BLaER1 (cell line): ENCODE results near the gene MYMK.

ENCODE experiments used
- H3K27ac ChIP-seq: shearing (Covaris generic); formaldehyde crosslinking; 2 replicates; pipeline ENCODE4 v1.8.1; 2022
- H3K27me3 ChIP-seq: shearing (Covaris generic); formaldehyde crosslinking; 2 replicates; pipeline ENCODE4 v1.8.1; 2022
- H3K36me3 ChIP-seq: shearing (Covaris generic); formaldehyde crosslinking; 2 replicates; pipeline ENCODE4 v1.8.1; 2022
- H3K4me1 ChIP-seq: shearing (Covaris generic); formaldehyde crosslinking; 2 replicates; pipeline ENCODE4 v1.8.1; 2022
- H3K4me2 ChIP-seq: shearing (Covaris generic); formaldehyde crosslinking; 2 replicates; pipeline ENCODE4 v1.8.1; 2022
- H3K4me3 ChIP-seq: shearing (Covaris generic); formaldehyde crosslinking; 2 replicates; pipeline ENCODE4 v1.8.1; 2022
- H3K9ac ChIP-seq: shearing (Covaris generic); formaldehyde crosslinking; 2 replicates; pipeline ENCODE4 v1.8.1; 2022
- H3K9me3 ChIP-seq: shearing (Covaris generic); formaldehyde crosslinking; 2 replicates; pipeline ENCODE4 v1.8.1; 2022
- H4K20me1 ChIP-seq: shearing (Covaris generic); formaldehyde crosslinking; 2 replicates; pipeline ENCODE4 v1.8.1; 2022
- Cebpa-rat ChIP-seq: shearing (Covaris generic); IDR thresholded peaks from 2 replicates; pipeline ENCODE4 v1.8.1; 2022

MYMK gene

DNA sequence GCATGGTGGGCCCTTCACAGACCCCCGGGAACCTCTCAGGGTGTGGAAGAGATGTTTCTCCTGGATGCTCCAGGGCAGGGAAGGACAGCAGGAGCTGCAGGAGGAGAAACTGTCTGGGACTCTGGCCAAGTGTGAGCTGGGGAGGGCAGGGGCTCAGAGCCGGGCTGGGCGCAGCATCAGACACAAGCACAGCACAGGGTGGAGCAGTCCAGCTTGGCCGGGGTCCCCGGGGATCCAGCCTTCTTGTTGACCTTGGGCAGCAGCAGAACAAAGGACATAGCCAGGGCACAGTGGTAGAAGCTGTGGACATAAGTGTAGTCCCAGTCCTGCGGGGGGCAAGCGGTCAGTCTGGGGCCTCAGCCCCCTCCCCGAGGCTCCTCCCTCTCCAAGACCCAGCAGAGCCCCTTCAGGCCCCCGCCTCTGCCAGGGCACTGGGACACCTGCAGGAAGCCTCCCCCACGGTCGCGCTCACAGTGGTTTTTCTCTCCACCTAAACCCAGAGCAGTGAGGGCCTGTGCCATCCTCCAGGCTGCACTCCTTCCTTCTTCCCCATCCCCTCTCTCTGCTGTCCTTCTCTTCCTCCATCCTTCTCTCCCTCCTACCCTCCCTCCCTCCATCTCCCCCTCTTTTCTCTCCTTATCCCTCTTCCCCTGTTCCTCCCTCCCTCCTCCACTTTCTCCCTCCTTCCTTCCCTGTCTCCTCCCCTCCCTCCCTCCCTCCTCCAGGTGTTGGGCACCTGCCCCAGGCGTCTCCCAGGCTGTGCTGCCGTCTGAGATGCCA, 10.1 kb downstream of the MYMK start:
- H3K27me3 ChIP-seq = no peaks in the 10 kb centered on the region
- H4K20me1 ChIP-seq = no peaks in the 10 kb centered on the region
- no peak for TF ChIP-seq Cebpa-rat
- H3K27ac ChIP-seq = no peak overlapping the region
- H3K4me2 ChIP-seq = peak overlapping the region; percentile 36; the same call in 1 of the 2 replicates
- no peaks in the 10 kb centered on the region for H3K9me3 ChIP-seq
- H3K36me3 ChIP-seq = no peaks in the 10 kb centered on the region
- no peak overlapping the region for H3K4me3 ChIP-seq
- peaks cover 11% of the 10 kb centered on the region for H3K4me1 ChIP-seq
- no peak overlapping the region for H3K9ac ChIP-seq

DNA sequence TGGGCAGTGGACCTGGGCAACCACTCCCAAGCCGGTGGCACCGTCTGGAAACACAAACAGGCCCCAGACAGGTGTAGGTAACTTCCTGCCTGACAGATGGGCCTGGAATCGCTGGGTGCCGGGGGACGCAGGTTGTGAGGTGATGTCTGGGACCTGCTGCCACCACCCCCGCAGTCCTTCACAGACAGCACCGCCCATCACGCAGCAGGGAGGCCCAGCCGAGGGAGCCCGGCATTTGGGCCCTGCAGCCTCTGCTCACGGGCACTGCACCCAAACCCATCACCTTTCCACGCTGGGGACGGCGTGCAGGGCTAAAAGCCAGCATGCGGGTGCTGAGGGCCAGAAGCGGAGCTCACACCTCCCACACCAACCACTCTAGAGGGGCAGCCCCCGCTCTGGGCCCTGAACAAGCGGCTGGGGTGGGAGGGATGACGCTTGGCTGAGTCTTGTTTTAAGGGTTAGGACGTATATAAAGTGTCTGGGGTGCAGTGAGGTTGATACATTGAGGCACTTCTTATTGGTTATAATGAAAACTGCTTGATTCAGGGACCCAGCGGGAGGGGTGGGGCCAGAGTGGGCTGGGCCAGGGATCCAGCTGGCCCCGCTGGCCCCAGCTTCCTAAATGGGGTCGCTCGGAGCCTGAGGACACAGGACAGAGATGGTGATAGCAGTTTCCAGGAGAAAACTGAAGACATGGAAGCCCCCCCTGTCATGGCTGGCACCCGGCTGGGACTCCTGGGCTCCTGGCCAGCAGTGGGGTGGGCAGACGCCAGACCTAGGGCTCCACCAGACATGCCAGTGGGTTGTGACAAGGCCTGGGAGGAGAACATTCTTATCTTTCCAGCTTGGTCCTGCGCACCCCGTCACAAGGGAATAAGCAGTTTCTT, 11.3 kb downstream of the MYMK start:
- Histone ChIP-seq H3K4me2 (no peak overlapping the region), H3K27ac (no peak overlapping the region), H3K27me3 (no peaks in the 10 kb centered on the region), H3K36me3 (no peaks in the 10 kb centered on the region), H3K9me3 (no peaks in the 10 kb centered on the region), H3K4me3 (no peak overlapping the region), H3K9ac (no peak overlapping the region), H4K20me1 (no peaks in the 10 kb centered on the region), H3K4me1 (peaks cover 21% of the 10 kb centered on the region)
- TF ChIP-seq Cebpa-rat = no peak

DNA sequence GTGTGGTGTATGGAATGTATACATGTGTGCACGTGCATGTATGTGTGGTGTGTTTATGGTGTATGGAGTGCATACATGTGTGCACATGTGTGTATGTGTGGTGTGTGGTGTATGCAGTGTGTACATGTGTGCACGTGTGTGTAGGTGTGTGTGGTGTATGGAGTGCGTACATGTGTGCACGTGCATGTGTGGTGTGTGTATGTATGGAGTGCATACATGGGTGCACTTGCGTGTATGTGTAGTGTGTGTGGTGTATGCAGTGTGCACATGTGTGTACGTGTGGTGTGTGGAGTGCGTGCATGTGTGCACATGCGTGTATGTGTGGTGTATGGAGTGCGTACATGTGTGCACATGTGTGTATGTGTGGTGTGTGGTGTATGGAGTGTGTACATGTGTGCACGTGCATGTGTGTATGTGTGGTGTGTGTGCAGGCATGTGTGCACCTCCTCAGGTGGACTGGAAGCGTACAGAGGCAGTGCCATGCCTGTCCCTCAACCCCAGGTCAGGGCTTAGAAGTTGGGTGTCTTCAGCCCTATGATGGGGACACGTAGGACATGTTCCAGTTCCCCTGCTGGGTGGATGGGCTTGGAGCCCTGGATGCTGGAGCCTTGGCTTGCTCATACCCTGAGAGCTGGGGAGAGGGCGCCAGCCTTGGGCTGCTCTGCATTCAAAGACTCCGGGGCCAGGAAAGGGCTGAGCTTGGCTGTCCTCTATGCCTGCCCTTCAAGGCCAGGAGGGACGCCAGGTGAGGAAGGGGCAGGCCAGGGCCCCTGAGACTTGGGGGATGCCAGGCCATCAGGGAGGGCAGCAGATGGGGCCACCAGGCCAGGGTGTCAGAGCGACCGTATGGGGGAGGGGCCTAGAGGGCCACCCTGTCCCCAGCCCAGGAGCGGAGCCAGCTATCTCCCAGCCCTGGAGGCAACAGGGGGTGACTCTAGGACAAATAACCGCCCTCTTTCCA, 12.2 kb downstream of the MYMK start:
- no peak overlapping the region for H3K27ac ChIP-seq
- no peaks in the 10 kb centered on the region for H3K9me3 ChIP-seq
- H3K4me3 ChIP-seq = no peak overlapping the region
- H3K4me1 ChIP-seq = peaks cover 21% of the 10 kb centered on the region
- TF ChIP-seq Cebpa-rat = no peak
- no peaks in the 10 kb centered on the region for H4K20me1 ChIP-seq
- H3K9ac ChIP-seq = no peak overlapping the region
- H3K36me3 ChIP-seq = no peaks in the 10 kb centered on the region
- no peak overlapping the region for H3K4me2 ChIP-seq
- no peaks in the 10 kb centered on the region for H3K27me3 ChIP-seq

DNA sequence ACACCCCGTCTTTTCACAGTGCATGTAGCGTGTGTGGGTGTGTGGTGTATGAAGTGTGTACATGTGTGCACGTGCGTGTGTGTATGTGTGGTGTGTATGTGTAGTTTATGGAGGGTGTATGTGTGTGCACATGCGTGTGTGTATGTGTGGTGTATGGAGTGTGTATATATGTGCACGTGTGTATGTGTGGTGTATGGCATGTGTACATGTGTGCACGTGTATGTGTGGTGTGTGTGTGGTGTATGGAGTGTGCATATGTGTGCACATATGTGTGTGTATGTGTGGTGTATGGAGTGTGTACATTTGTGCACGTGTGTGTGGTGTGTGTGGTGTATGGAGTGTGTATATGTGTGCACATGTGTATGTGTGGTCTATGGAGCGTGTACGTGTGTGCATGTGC, 13.2 kb downstream of the MYMK start:
- Histone ChIP-seq H3K4me2 (no peak overlapping the region), H4K20me1 (no peaks in the 10 kb centered on the region), H3K4me1 (peaks cover 21% of the 10 kb centered on the region), H3K4me3 (no peak overlapping the region), H3K27ac (no peak overlapping the region), H3K9me3 (no peaks in the 10 kb centered on the region), H3K36me3 (no peaks in the 10 kb centered on the region), H3K9ac (no peak overlapping the region), H3K27me3 (no peaks in the 10 kb centered on the region)
- TF ChIP-seq Cebpa-rat = no peak

DNA sequence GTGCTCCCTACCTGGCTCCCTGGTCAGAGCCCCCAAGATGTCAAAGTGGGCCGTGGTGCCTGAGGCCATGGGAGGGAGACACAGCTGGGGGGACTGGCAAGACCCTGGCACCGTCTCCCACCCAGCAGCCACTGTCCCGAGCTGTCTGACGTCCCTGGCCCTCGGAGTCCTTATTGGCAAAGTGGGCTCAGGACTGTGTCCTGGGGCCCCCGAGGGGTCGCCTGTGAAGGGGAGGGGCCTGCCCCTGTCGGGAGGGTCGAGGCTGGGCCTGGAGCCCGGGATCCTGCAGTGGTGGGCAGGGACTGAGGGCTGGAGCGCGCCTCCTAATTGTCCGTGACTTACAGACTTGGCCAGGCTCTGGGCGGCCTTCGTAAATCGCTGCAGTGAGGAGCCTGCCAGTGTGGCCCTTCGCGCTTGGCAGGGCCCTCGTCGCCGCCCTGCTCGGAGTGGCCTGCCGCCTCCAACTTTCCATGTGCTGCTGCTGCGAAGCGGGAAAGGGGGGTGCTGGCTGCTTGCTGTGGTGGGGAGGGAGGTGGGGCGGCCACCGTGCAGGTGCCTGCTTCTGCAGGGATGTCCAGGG, 13.7 kb downstream of the MYMK start:
- H3K27ac ChIP-seq = no peak overlapping the region
- TF ChIP-seq Cebpa-rat = no peak
- no peaks in the 10 kb centered on the region for H3K27me3 ChIP-seq
- H3K36me3 ChIP-seq = no peaks in the 10 kb centered on the region
- H3K4me3 ChIP-seq = no peak overlapping the region
- H3K4me1 ChIP-seq = peaks cover 21% of the 10 kb centered on the region
- no peaks in the 10 kb centered on the region for H4K20me1 ChIP-seq
- no peaks in the 10 kb centered on the region for H3K9me3 ChIP-seq
- H3K4me2 ChIP-seq = no peak overlapping the region
- no peak overlapping the region for H3K9ac ChIP-seq

DNA sequence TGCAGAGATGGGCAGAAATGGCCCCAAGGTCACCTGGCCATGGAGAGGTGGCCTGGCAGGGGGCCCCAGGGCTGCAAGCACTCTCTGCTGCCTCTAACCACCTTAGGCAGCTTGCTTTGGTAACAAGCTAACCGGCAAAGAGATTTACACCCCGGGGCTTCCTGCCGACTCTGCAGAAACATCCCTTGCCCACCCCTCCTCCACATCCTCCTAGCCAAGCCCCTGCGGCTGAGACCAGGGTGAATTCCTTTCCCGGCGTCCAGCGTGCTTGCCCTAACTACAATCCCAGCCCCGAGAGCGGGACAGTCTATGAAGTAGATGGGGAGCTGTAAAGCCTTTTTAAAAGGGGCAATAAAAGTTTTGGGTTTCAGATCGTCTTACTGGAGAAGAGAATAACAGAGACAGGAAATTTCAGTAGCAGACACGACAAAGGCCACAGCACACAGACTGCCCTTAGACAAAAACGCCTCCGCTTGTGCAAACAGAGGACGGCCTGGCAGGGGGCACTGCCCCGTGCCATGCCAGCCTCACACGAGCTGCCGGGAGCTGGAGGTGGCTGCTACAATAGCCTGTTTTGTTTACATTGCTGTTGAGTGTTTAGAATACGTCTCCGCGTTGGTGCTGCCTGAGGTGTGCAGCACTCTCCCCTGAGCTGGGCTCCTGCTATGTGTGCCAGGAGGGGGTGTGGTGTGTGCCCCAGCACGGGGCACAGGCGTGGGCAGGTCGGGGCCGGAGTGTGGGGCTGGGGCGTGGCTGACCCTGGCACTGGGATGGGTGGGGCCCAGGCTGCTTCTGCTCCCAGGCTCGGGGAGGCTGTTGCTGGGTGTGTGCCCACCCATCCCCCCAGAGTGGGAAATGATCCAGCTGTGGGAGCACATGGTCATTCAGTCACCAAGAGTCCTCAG, 15.3 kb downstream of the MYMK start:
- no peaks in the 10 kb centered on the region for H3K27me3 ChIP-seq
- peak overlapping the region; percentile 52 for H3K4me2 ChIP-seq
- H3K4me1 ChIP-seq = peaks cover 24% of the 10 kb centered on the region
- no peaks in the 10 kb centered on the region for H3K9me3 ChIP-seq
- H3K36me3 ChIP-seq = no peaks in the 10 kb centered on the region
- no peak for TF ChIP-seq Cebpa-rat
- no peak overlapping the region for H3K4me3 ChIP-seq
- H3K27ac ChIP-seq = peak overlapping the region; percentile 2; the same call in 1 of the 2 replicates
- H3K9ac ChIP-seq = 0 out of 2 replicates have a peak overlapping the region, but pooled peaks have one; percentile 16
- no peaks in the 10 kb centered on the region for H4K20me1 ChIP-seq

DNA sequence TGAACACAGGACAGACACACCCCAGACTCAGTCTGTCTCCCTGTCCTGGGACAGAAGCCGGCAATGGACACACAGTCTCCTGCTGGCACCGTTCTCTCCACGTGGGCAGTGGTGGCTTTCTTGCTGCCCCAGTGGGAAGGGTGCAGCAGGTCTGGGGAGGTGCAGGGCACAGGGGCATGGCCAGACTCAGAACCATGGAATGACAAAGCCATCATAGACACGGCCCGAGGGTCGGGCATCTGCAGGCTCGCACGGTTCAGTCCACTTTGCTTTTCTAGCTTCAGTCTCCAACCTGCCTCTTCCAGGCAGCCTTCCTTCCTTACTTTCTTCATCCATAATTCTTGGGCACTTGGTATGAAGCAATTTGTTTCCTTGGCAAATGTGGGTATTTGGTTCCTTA, 16.7 kb downstream of the MYMK start:
- H3K4me3 ChIP-seq = no peak overlapping the region
- peaks cover 22% of the 10 kb centered on the region for H3K4me1 ChIP-seq
- no peak overlapping the region for H3K4me2 ChIP-seq
- TF ChIP-seq Cebpa-rat = no peak
- no peaks in the 10 kb centered on the region for H3K36me3 ChIP-seq
- H3K27me3 ChIP-seq = no peaks in the 10 kb centered on the region
- H4K20me1 ChIP-seq = no peaks in the 10 kb centered on the region
- no peak overlapping the region for H3K27ac ChIP-seq
- no peak overlapping the region for H3K9ac ChIP-seq
- peaks cover 2% of the 10 kb centered on the region; the same call in 1 of the 2 replicates for H3K9me3 ChIP-seq

DNA sequence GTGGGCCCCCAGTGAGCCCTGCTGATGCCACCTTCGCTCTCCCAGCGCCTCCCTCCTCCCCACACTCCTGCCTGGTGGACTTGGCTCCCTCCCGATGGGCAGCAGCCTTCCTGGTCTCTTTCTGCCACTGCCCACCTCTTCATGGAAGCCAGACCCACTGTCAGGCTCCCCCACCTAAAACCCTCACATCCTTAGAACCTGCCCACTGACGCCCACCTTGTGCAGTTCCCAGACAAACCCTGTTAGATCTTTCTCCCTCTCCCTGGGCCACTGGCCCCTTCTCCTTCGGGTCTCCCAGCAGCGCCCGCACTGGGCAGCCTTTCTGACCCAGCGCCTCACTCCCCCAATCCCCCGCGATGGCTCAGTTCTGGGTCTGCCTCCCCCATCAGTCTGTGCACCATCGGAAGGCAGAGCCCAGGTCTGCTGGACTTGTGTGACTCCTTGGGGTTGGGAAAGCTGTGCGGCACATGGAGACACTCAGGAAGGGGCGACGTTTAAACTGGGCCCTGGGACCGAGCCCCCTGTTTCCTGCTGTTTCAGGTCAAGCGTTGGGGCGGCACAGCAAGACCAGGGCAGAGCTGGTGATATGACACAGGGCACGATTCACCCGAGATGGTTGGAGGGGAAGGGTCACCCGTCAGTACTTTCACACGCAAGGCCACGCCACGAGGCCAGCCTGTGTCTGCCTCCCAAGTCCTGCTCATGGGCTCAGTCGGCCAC, 17.4 kb downstream of the MYMK start:
- TF ChIP-seq Cebpa-rat = no peak
- Histone ChIP-seq H3K9ac (no peak overlapping the region), H3K36me3 (no peaks in the 10 kb centered on the region), H3K4me3 (no peak overlapping the region), H3K9me3 (peaks cover 8% of the 10 kb centered on the region), H4K20me1 (no peaks in the 10 kb centered on the region), H3K4me2 (no peak overlapping the region), H3K27me3 (no peaks in the 10 kb centered on the region), H3K27ac (no peak overlapping the region), H3K4me1 (peaks cover 22% of the 10 kb centered on the region)
